ENCODE results near the gene TNS3. TPM values are rescaled to one million over a fixed set of nuclear protein-coding genes. Genes with fewer than 3 reads are reported as not detected.
"Not testable (repeated sequence)": the region's sequence is repeated elsewhere in the genome, so short reads cannot be mapped to it uniquely, and the experiment has no call there.

The TNS3 gene
- total RNA-seq, 1 donor, result 9.2 TPM

DNA sequence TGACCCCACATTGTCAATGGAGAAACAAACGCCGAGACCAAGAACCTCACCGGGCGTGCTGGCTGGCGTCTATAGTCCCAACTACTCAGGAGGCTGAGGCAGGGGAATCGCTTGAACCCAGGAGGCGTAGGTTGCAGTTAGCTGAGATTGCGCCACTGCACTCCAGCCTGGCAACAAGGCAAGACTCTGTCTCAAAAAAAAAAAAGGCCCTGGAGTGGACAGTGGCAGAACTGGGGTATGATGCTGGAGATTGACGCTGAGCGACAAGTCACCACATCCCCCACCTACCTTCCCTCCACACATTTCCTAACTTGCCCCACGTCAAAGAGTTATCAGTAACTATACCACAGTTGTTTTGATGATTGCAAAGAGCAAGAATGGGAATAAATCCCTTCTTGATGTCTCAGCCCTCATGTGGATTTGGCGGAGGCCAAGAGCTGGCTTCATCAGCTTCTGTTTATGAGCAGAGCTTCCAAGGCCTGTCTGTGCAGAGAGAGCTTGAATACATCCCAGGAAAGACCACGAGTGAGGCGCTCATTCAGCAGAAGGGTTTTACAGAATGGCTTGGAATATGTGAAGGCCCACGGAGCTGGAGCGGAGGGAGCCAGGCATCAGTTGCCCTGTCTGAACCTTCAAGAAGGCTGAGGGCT lies 28.0 kb upstream of the TNS3 start:
- Histone ChIP-seq H3K9me3 (ENCODE audit: low read depth, low read length) (no peaks in the 10 kb centered on the region), H3K4me1 (ENCODE audit: insufficient read depth, low read length) (no peaks in the 10 kb centered on the region), H3K27me3 (ENCODE audit: insufficient read depth, low read length) (no peaks in the 10 kb centered on the region), H3K4me3 (ENCODE audit: low read length) (no peak overlapping the region)

DNA sequence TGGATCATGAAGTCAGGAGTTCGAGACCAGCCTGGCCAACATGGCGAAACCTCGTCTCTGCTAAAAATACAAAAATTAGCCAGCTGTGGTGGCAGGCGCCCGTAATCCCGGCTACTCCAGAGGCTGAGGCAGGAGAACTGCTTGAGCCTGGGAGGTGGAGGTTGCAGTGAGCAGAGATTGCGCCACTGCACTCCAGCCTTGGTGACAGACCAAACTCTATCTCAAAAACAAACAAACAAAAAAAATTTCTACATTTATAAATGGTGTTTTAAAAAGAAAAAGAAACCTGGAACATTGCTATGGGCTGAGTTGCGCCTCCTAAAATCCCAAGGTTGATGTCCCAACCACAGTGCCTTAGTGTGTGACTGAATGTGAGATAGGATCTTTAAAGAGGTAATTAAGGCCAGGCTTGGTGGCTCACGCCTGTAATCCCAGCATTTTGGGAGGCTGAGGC lies 24.7 kb upstream of the TNS3 start:
- H3K9me3 ChIP-seq (ENCODE audit: low read depth, low read length); H3K4me1 ChIP-seq (ENCODE audit: insufficient read depth, low read length); H3K4me3 ChIP-seq (ENCODE audit: low read length); H3K27me3 ChIP-seq (ENCODE audit: insufficient read depth, low read length): not testable (repeated sequence)

DNA sequence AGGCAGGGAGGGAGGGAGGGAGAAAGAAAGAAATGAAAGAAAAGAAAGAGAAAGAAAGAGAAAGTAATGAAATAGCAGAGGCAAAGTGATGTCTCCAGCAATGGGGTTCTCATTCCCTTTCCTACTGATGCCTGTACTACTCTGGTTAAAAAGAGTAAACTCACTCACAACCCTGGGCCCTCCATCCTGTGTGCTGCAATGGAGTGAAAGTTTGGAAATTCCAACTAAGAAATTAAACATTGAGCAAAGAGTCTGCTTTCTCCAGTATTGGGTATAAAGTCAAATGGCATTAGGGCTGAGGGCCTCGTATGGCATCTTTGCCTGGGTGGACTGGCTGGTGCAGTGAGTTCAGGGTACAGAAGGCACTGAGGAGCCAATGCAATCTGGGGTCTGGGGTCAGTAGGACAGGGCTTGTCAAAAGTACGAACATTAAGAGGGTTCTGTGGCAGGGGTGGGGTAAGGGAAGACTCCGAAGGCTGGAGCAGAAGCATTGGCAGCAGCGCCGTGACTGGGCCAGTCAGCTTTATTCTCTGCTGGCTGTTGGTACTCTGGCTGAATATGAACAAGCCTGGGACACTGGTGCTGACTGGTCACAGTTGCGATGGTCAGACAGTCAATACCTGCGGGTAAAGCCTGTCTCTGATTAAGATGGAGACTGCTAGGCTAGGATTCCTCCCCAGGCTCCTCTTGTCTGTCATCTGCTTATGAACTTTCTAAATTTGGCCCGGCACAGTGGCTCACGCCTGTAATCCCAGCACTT lies 24.1 kb upstream of the TNS3 start:
- no peak overlapping the region for H3K4me3 ChIP-seq (ENCODE audit: low read length)
- peaks cover 16% of the 10 kb centered on the region for H3K4me1 ChIP-seq (ENCODE audit: insufficient read depth, low read length)
- no peaks in the 10 kb centered on the region for H3K27me3 ChIP-seq (ENCODE audit: insufficient read depth, low read length)
- H3K9me3 ChIP-seq (ENCODE audit: low read depth, low read length), result no peaks in the 10 kb centered on the region

DNA sequence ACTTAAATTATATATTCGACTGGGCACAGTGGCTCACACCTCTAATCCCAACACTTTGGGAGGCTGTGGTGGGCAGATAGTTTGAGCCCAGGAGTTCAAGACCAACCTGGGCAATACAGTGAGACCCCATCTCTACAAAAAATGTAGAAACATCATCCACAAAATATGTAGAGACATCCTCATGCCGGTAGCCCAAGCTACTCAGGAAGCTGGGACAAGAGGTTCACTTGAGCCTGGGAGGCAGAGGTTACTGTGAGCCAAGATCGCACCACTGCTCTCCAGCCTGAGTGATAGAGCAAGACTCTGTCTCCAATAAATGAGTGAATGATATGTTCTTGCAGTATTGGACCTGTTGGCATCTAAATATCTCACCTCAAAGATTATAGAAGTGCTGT lies 22.6 kb upstream of the TNS3 start:
- H3K9me3 ChIP-seq (ENCODE audit: low read depth, low read length), result no peaks in the 10 kb centered on the region
- H3K4me3 ChIP-seq (ENCODE audit: low read length), result no peak overlapping the region
- peaks cover 25% of the 10 kb centered on the region for H3K4me1 ChIP-seq (ENCODE audit: insufficient read depth, low read length)
- H3K27me3 ChIP-seq (ENCODE audit: insufficient read depth, low read length), result no peaks in the 10 kb centered on the region

DNA sequence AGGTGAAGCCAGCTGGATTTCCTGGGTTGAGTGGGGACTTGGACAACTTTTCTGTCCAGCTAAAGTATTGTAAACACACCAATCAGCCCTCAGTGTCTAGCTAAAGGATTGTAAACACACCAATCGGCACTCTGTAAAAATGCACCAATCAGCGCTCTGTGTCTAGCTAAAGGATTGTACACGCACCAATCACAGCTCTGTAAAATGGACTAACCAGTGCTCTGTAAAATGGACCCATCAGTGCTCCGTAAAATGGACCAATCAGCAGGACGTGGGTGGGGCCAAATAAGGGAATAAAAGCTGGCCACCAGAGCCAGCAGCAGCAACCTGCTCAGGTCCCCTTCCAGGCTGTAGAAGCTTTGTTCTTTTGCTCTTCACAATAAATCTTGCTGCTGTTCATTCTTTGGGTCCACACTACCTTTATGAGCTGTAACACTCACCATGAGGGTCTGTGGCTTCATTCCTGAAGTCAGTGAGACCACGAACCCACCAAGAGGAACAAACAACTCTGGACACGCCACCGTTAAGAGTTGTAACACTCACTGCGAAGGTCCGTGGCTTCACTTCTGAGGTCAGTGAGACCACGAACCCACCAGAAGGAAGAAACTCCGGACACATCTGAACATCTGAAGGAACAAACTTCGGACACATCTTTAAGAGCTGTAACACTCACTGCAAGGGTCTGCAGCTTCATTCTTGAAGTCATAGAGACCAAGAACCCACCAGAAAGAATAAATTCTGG lies 21.8 kb upstream of the TNS3 start:
- not testable (repeated sequence) for H3K9me3 ChIP-seq (ENCODE audit: low read depth, low read length); H3K27me3 ChIP-seq (ENCODE audit: insufficient read depth, low read length); H3K4me3 ChIP-seq (ENCODE audit: low read length)
- H3K4me1 ChIP-seq (ENCODE audit: insufficient read depth, low read length), result peaks cover 25% of the 10 kb centered on the region

DNA sequence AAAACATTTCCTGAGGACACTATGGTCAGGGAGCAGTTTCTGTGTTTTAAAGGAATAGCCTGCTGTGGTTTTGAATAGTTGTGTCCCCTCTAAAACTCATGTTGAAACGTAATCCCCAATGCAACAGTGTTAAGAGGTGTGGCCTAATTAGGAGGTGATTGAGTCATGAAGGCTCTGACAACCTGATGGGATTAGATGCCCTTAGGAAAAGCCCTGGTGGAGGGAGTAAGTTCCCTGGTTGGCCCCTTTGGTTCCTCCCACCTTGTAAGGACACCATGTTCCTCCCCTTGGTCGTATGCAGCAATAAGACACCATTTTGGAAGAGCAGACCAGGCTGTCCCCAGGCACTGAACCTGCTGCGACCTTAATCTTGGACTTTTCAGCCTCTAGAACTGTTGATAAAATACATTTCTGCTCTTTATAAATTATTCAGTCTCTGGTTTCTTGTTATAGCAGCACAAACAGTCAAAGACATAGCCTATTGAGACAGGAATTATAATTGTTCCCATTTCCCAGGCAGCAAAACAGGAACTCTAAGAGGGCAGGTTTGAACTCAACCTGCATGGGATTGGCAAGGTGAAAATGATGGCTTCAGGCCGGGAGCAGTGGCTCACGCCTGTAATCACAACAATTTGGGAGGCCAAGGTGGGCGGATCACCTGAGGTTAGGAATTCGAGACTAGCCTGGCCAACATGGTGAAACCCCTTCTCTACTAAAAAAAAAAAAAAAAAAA lies 20.5 kb upstream of the TNS3 start:
- H3K27me3 ChIP-seq (ENCODE audit: insufficient read depth, low read length), result no peaks in the 10 kb centered on the region
- H3K4me3 ChIP-seq (ENCODE audit: low read length), result no peak overlapping the region
- peaks cover 25% of the 10 kb centered on the region for H3K4me1 ChIP-seq (ENCODE audit: insufficient read depth, low read length)
- H3K9me3 ChIP-seq (ENCODE audit: low read depth, low read length), result peaks cover 4% of the 10 kb centered on the region

DNA sequence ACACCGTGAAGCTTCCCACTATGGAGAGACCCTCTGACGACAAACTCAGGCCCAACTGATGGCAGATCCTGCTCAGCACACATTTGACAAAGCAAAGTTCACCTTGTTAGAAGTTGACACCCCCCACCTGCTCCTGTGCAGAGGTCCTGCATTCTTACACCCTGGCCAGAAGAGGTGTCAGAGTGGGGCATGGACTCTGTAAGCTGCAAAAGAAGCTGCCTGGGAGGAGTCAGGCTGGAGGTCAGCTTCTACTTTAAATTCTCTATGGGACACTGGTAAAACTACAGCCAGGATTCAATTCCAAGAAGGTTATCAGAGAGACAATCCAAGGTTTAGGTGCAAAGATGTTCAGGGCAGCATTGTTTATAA lies 20.0 kb upstream of the TNS3 start:
- Histone ChIP-seq H3K4me3 (ENCODE audit: low read length) (no peak overlapping the region), H3K27me3 (ENCODE audit: insufficient read depth, low read length) (no peaks in the 10 kb centered on the region), H3K9me3 (ENCODE audit: low read depth, low read length) (peaks cover 10% of the 10 kb centered on the region), H3K4me1 (ENCODE audit: insufficient read depth, low read length) (peaks cover 25% of the 10 kb centered on the region)

DNA sequence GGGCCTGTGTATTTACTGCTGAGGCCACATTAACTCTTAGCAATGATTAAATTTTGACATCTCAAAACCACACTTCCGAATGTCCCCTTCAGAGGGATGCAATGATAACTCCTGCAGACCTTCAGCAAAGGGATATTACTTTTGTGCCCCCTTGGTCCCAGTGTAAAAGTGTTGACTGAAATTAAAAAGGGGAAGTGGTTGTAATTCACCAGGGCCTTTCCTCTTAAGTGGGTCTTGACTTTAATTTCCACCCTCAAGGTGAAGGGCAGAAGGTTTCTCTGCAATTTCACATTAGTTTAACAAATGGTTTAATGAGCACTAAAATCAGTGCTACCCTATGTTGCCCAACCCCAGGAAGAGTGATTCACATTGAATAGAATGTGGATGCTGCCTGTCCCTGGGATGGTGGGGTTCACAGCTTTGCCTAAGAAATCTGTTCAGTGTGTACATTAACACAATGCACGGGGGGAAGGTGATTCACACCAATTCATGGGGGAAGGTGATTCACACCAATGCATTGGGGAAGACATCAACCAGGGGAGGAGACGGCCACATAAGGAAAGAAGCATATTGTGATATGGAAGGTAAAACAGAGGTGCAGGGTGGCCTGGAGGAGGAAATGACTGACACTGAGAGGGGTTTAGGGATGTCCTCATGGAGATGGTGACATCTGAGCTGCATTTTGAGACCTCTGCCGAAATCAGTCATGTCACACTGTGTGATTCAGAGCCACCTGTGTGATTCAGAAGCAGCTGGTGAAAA lies 19.4 kb upstream of the TNS3 start:
- peaks cover 14% of the 10 kb centered on the region for H3K9me3 ChIP-seq (ENCODE audit: low read depth, low read length)
- H3K27me3 ChIP-seq (ENCODE audit: insufficient read depth, low read length), result no peaks in the 10 kb centered on the region
- no peak overlapping the region for H3K4me3 ChIP-seq (ENCODE audit: low read length)
- peaks cover 25% of the 10 kb centered on the region for H3K4me1 ChIP-seq (ENCODE audit: insufficient read depth, low read length)

DNA sequence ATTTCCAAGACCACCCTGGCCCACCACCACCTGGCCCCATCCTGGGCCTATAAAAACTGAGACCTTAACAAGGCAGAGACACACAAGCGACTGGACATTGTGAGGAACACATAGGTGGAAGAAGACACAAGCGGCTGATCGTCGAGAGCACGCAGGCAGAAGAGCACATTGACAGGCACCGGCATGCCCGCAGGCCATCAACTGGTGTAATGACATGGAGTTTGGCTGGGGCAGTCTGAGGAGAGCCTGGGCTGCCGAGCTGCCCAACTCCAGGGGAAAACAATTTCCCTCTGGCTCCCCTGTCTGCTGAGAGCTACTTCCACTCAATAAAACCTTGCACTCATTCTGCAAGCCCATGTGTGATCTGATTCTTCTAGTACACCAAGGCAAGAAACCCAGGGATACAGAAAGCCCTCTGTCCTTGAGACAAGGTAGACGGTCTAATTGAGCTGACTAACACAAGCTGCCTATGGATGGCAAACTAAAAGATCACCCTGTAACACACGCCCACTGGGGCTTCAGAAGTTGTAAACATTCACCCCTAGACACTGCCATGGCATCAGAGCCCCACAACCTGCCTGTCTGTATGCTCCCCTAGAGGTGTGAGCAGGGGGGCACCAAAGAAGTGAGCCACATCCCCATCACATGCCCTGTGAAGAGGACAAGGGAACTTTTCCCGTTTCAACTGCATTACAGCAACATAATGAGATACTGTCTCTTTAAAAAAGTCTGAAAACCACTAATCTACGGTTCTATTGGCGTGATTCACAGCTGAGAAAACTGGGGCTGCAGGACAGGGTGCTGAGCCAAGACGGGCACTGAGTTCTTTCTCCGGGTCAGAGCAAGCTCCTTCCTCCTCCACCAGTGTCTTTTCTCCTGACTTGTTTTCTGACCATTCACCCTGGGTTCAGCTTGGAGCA lies 18.5 kb upstream of the TNS3 start:
- H3K4me1 ChIP-seq (ENCODE audit: insufficient read depth, low read length), result peaks cover 25% of the 10 kb centered on the region
- H3K9me3 ChIP-seq (ENCODE audit: low read depth, low read length), result peaks cover 14% of the 10 kb centered on the region
- no peak overlapping the region for H3K4me3 ChIP-seq (ENCODE audit: low read length)

DNA sequence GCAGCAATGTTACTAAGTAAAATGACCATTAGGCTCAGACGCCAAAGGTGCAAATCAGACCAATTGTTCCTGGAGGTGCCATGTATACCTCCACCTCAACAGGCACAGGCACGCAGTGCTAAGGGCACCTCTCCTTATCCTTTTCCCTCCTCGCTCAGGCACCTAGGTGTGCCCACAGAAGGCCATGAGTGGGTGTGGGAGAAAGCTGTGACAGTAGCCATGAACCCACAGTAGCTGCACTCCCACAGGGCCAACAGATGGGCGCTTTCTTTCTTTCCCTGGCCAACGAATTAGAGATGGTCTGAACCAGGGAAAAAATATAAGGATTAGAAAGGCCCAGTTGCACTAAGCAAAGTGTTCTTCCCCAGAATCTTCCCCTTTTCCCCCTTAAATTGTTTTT lies 15.5 kb upstream of the TNS3 start:
- Histone ChIP-seq H3K4me1 (ENCODE audit: insufficient read depth, low read length) (peaks cover 24% of the 10 kb centered on the region), H3K27me3 (ENCODE audit: insufficient read depth, low read length) (no peaks in the 10 kb centered on the region), H3K4me3 (ENCODE audit: low read length) (no peak overlapping the region), H3K9me3 (ENCODE audit: low read depth, low read length) (peaks cover 14% of the 10 kb centered on the region)

More for the DNA sequence above, 18.5 kb upstream of the TNS3 start:
- no peaks in the 10 kb centered on the region for H3K27me3 ChIP-seq (ENCODE audit: insufficient read depth, low read length)

DNA sequence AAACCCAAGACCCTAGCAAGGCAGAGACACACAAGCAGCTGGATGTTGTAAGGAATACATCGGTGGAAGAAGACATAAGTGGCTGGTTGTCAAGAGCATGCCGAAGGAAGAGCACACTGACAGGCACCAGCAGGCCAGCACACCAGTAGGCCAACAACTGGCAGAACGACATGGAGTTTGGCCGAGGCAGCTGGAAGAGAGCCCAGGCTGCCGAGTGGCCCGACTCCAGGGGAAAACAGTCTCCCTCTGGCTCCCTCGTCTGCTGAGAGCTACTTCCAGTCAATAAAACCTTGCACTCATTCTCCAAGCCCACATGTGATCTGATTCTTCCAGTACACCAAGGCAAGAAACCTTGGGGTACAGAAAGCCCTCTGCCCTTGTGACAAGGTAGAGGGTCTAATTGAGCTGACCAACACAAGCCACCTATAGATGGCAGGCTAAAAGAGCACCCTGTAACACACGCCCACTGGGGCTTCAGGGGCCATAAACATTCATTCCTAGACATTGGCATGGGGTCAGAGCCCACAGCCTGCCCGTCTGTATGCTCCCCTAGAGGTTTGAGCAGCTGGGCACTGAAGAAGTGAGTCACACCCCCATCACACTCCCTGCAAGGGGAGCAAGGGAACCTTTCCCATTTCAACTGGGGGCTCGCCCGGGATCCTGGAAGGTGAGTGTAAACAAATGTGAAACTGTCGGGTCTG lies 14.7 kb upstream of the TNS3 start:
- H3K27me3 ChIP-seq (ENCODE audit: insufficient read depth, low read length), result no peaks in the 10 kb centered on the region
- H3K9me3 ChIP-seq (ENCODE audit: low read depth, low read length), result peaks cover 14% of the 10 kb centered on the region
- no peak overlapping the region for H3K4me3 ChIP-seq (ENCODE audit: low read length)
- H3K4me1 ChIP-seq (ENCODE audit: insufficient read depth, low read length), result peaks cover 16% of the 10 kb centered on the region

DNA sequence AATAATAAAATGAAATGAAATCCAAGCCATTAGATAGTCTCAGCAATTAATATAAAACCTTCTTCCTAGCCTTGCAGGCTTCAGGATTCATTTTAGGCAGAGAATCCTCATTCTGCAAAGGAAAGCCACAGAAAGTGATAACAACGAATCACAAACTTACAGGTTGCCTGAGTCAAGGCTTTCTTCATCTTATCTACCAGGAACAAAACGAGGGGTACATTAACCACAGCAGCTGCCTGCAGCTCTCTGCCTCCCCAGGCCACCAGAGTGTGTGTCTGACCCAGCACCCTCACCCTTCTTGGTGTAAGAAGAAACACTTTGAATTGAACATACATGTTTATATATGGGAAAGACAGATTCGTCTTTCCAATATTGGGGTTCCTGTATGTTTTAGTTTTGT lies 12.5 kb upstream of the TNS3 start:
- H3K4me1 ChIP-seq (ENCODE audit: insufficient read depth, low read length), result no peaks in the 10 kb centered on the region
- H3K4me3 ChIP-seq (ENCODE audit: low read length), result no peak overlapping the region
- H3K27me3 ChIP-seq (ENCODE audit: insufficient read depth, low read length), result no peaks in the 10 kb centered on the region
- H3K9me3 ChIP-seq (ENCODE audit: low read depth, low read length), result peaks cover 14% of the 10 kb centered on the region
